A549 (cell line): ENCODE results near the gene NFIX. TPM values are rescaled to one million over a fixed set of nuclear protein-coding genes. Genes with fewer than 3 reads are reported as not detected.

Source experiments
- ATAC-seq, 2 experiments: fragments of 200-7000 bp in 1 of 2; fragments of >200 bp in 1 of 2; cut with Nextera tagmentation in 1 of 2; cut with Tn5 transposase in 1 of 2; 3 replicates each; pipeline versions ENCODE4 v1.8.0 to v1.9.1; 2018 to 2020; ENCODE audit warnings: mild to moderate bottlenecking in 1 of 2, moderate library complexity in 1 of 2
- CTCF ChIA-PET: fragments of 300-600 bp; sonication (Branson Sonifier 250); formaldehyde crosslinking; extraction: SDS; loops from one replicate; lab custom pipeline; 2021; ENCODE audit warnings: antibody characterized with exemption, inconsistent platforms; lab: Yijun Ruan, JAX
- POLR2A ChIA-PET: fragments of 350-600 bp; formaldehyde crosslinking; extraction: SDS; loops from one replicate; lab custom pipeline; 2021; ENCODE audit warnings: antibody characterized with exemption, inconsistent platforms; lab: Yijun Ruan, JAX
- DNase-seq, 2 experiments: peaks; one replicate each; pipeline versions ENCODE4 v3.0.0 to v3.0.0-alpha.2; 2011 to 2016; ENCODE audit warnings: low read depth in 1 of 2, low spot score in 1 of 2
- FAIRE-seq: peaks from 2 replicates; lab custom pipeline; 2011; peaks lifted over from hg19 to GRCh38; lab: Jason Lieb, UNC
- H3K27ac ChIP-seq, 2 experiments: fragments of >200 bp; sonication (Bioruptor Twin); formaldehyde crosslinking; 3 replicates each; pipeline ENCODE4 v1.5.1; 2016 to 2017
- H3K4me1 ChIP-seq: fragments of >200 bp; sonication (Bioruptor Twin); formaldehyde crosslinking; 3 replicates; pipeline ENCODE4 v1.6.1; 2016
- H3K4me2 ChIP-seq: fragments of >200 bp; sonication (Bioruptor Twin); formaldehyde crosslinking; 3 replicates; pipeline ENCODE4 v1.6.1; 2016
- H3K4me3 ChIP-seq: fragments of >200 bp; sonication (Bioruptor Twin); formaldehyde crosslinking; 3 replicates; pipeline ENCODE4 v1.5.1; 2016
- H3K9me3 ChIP-seq: fragments of >200 bp; sonication (Bioruptor Twin); formaldehyde crosslinking; 3 replicates; pipeline ENCODE4 v1.6.1; 2016
- CBX2 ChIP-seq: fragments of 200-600 bp; sonication (generic); IDR thresholded peaks from 2 replicates; pipeline ENCODE4 v1.6.1; 2016; ENCODE audit warnings: low read depth, mild to moderate bottlenecking, borderline replicate concordance
- CBX8 ChIP-seq: fragments of 200-600 bp; sonication (generic); IDR thresholded peaks from 2 replicates; pipeline ENCODE4 v1.6.1; 2016
- CEBPB ChIP-seq, 2 experiments: fragments of >200 bp in 1 of 2; sonication (Bioruptor Twin) in 1 of 2; formaldehyde crosslinking in 1 of 2; IDR thresholded peaks; 2 replicates each; pipeline ENCODE4 v1.6.1; 2012 to 2016
- CHD2 ChIP-seq: fragments of 150-350 bp; IDR thresholded peaks from 2 replicates; pipeline ENCODE4 v1.6.1; 2014; ENCODE audit warnings: low read length; ENCODE audit not compliant: partially characterized antibody
- CHD4 ChIP-seq: fragments of 200-600 bp; sonication (generic); IDR thresholded peaks from 2 replicates; pipeline ENCODE4 v1.6.1; 2016; ENCODE audit warnings: antibody characterized with exemption, mild to moderate bottlenecking, borderline replicate concordance
- ESRRA ChIP-seq: fragments of 150-350 bp; IDR thresholded peaks from 2 replicates; pipeline ENCODE4 v1.6.1; 2014; ENCODE audit warnings: mild to moderate bottlenecking, low read length, borderline replicate concordance
- HDAC2 ChIP-seq: fragments of 200-600 bp; sonication (generic); IDR thresholded peaks from 2 replicates; pipeline ENCODE4 v1.6.1; 2016
- HOXA7 ChIP-seq: fragments of 250-450 bp; sonication (Bioruptor Pico); IDR thresholded peaks from 2 replicates; pipeline ENCODE4 v1.5.0; 2020; ENCODE audit warnings: mild to moderate bottlenecking, moderate library complexity
- HOXB13 ChIP-seq: fragments of 250-450 bp; sonication (Bioruptor Pico); IDR thresholded peaks from 2 replicates; pipeline ENCODE4 v1.5.0; 2020; ENCODE audit warnings: low read depth, mild to moderate bottlenecking, moderate library complexity
- JUNB ChIP-seq: fragments of >200 bp; sonication (Bioruptor Twin); formaldehyde crosslinking; IDR thresholded peaks from 2 replicates; pipeline ENCODE4 v1.6.1; 2016
- MYC ChIP-seq: IDR thresholded peaks from 2 replicates; pipeline ENCODE4 v1.6.1; 2012; ENCODE audit warnings: mild to moderate bottlenecking, inconsistent platforms, low read length, improper control_type of control experiment, borderline replicate concordance
- RAD21 ChIP-seq, 2 experiments: fragments of >200 bp in 1 of 2; sonication (Bioruptor Twin) in 1 of 2; formaldehyde crosslinking in 1 of 2; IDR thresholded peaks in 1 of 2; conservative IDR thresholded peaks in 1 of 2; 2 replicates in 1 of 2; 3 replicates in 1 of 2; pipeline ENCODE4 v1.6.1; 2012 to 2018; ENCODE audit warnings: inconsistent platforms in 1 of 2
- SMC3 ChIP-seq: fragments of >200 bp; sonication (Bioruptor Twin); formaldehyde crosslinking; IDR thresholded peaks from 3 replicates; pipeline ENCODE4 v1.6.1; 2018; ENCODE audit warnings: inconsistent platforms
- TFCP2L1 ChIP-seq: fragments of 250-450 bp; sonication (Bioruptor Pico); IDR thresholded peaks from 2 replicates; pipeline ENCODE4 v1.5.0; 2021; ENCODE audit warnings: mild to moderate bottlenecking
- ZNF302 ChIP-seq: fragments of 250-450 bp; sonication (Bioruptor Pico); IDR thresholded peaks from 2 replicates; pipeline ENCODE4 v1.9.0; 2021; ENCODE audit warnings: inconsistent platforms, mild to moderate bottlenecking, moderate library complexity
- WGBS: methylation state at CpG from one replicate; pipeline ENCODE4 v1.1.6; 2017; ENCODE audit errors: missing lambda C conversion rate; 5-methylcytosine and 5-hydroxymethylcytosine counted together
- polyA plus RNA-seq, 4 experiments: library from polyadenylated mRNA; depleted of rRNA in 3 of 4; stranded (reverse); fragments of >200 nt; fragmentation: RNase III in 1 of 4; extraction: RNeasy Plus Mini Kit Qiagen cat#74134 plus additional on column Dnase treatment in 1 of 4; gene quantifications; 2 replicates in 3 of 4; 3 replicates in 1 of 4; pipeline ENCODE4 v1.2.3, GENCODE V29; 2011 to 2017
- TF ChIP-seq, protein P1 (sequence below): fragments of >200 bp; sonication (Bioruptor Twin); formaldehyde crosslinking; IDR thresholded peaks from 3 replicates; pipeline ENCODE4 v1.5.1; 2016
- TF ChIP-seq, protein P2 (sequence below): IDR thresholded peaks from 2 replicates; pipeline ENCODE4 v1.6.1; 2012
- TF ChIP-seq, protein P3 (sequence below): fragments of 450-650 bp; IDR thresholded peaks from 2 replicates; pipeline ENCODE4 v1.6.1; 2014; ENCODE audit warnings: antibody characterized with exemption
- TF ChIP-seq, protein P4 (sequence below): fragments of 250-450 bp; sonication (Bioruptor Pico); IDR thresholded peaks from 2 replicates; pipeline ENCODE4 v1.5.0; 2021; ENCODE audit warnings: mild to moderate bottlenecking, moderate library complexity, borderline replicate concordance

The NFIX gene
- polyA plus RNA-seq, 2 of the 4 experiments (the other 2 are of a cell fraction) = 0.52 to 3.0 TPM

DNA sequence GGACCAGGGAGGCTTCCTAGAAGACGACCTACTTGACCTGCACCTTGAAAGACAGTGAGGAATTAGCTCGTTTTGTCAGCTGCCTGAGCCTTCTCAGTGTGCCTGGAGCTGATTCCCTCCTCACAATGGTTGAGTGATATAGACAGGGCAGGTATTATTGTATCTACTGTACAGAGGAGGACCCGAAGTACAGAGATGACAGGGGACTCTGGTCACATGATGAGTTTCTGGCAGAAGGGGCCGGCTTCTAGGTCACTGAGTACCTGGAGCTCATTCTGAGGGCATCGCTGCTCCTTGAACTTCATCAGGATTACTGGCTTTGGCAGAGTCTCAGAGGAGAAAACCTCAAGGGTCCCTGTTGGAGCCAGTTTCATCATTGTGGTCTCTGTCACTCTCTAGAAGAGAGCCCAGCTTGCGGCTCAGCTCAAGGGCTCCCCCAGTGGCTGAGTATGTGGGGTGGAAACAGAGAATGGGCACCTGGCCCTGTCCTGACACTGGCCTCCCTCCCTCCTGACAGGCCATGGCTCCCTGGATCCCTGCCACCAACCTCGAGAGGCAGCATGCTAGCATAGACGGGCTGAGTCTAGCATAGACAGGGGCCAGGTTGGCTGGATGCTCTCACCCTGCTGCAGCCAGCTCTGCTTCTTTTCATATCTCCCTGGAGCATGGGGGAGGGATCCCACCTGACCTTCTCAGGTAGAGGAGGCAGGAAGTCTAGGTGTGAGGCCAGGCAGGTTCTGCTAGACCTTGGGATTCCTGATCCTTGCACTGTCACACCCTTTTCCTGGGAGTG, 38.7 kb downstream of the NFIX start:
- no peak overlapping the region for H3K4me3 ChIP-seq
- TF ChIP-seq, protein P1, sequence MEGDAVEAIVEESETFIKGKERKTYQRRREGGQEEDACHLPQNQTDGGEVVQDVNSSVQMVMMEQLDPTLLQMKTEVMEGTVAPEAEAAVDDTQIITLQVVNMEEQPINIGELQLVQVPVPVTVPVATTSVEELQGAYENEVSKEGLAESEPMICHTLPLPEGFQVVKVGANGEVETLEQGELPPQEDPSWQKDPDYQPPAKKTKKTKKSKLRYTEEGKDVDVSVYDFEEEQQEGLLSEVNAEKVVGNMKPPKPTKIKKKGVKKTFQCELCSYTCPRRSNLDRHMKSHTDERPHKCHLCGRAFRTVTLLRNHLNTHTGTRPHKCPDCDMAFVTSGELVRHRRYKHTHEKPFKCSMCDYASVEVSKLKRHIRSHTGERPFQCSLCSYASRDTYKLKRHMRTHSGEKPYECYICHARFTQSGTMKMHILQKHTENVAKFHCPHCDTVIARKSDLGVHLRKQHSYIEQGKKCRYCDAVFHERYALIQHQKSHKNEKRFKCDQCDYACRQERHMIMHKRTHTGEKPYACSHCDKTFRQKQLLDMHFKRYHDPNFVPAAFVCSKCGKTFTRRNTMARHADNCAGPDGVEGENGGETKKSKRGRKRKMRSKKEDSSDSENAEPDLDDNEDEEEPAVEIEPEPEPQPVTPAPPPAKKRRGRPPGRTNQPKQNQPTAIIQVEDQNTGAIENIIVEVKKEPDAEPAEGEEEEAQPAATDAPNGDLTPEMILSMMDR = peak; percentile 47
- TF ChIP-seq, protein P2, sequence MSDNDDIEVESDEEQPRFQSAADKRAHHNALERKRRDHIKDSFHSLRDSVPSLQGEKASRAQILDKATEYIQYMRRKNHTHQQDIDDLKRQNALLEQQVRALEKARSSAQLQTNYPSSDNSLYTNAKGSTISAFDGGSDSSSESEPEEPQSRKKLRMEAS = no peak
- peak; percentile 32 to 52 for TF ChIP-seq RAD21 (conservative IDR thresholded peaks at IDR 0.05 in 1 of 2, IDR thresholded peaks at IDR 0.05 in 1 of 2)
- 0 out of 3 replicates have a peak, but pooled peaks have one; percentile 18 for TF ChIP-seq SMC3
- TF ChIP-seq, protein P3, sequence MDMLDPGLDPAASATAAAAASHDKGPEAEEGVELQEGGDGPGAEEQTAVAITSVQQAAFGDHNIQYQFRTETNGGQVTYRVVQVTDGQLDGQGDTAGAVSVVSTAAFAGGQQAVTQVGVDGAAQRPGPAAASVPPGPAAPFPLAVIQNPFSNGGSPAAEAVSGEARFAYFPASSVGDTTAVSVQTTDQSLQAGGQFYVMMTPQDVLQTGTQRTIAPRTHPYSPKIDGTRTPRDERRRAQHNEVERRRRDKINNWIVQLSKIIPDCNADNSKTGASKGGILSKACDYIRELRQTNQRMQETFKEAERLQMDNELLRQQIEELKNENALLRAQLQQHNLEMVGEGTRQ = 0 out of 2 replicates have a peak, but pooled peaks have one; percentile 6
- DNase-seq (peak; percentile 42 to 68), ATAC-seq (peak; percentile 84 to 94; a peak in 5 of 6 replicates), FAIRE-seq (no peak)
- 90% methylated on average over 6 of the region's 8 CpGs for WGBS
- H3K9me3 ChIP-seq = no peaks in the 10 kb centered on the region
- H3K27ac ChIP-seq = no peak overlapping the region
- CTCF ChIA-PET = interaction anchor here (0.7 to 9.3 kb wide), 25 partner anchors 10 to 71 kb away, joined by 3 to 89 read pairs (median 4); partner anchors contain the start of gene NFIX
- POLR2A ChIA-PET = no interaction called here
- no peak overlapping the region for H3K4me2 ChIP-seq
- peaks cover 17% of the 10 kb centered on the region for H3K4me1 ChIP-seq

DNA sequence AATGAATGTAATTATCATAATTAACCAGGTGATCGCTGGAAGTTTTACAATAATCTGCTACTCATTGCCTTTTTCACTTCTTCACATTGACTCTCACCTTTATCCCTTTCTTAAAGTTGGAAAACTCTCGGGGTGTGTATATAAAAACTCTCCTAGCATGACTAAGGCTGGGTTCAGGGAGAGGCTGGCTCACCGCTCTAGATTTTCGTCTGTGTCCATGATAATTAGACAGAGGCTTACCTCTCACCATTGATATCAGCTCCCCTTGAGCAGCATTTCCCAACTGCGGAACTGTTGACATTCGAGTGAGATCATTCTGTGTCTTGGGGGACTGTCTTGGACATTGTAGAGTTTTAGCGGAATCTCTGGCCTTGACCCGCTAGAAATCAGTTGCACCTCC, 39.4 kb downstream of the NFIX start:
- Histone ChIP-seq H3K4me1 (peaks cover 17% of the 10 kb centered on the region), H3K27ac (no peak overlapping the region), H3K4me2 (no peak overlapping the region), H3K4me3 (no peak overlapping the region)
- WGBS = 70% methylated on average over 6 of the region's 8 CpGs
- DNase-seq (no peak), ATAC-seq (no peak)
- CTCF ChIA-PET = interaction anchor here (1.0 to 9.3 kb wide), 9 partner anchors 10 to 59 kb away, joined by 3 to 89 read pairs (median 13); no protein-coding TSS in a partner anchor
- POLR2A ChIA-PET = no interaction called here
- TF ChIP-seq HOXB13 (CRISPR knock-in tag) (no peak), CHD4 (no peak), JUNB (no peak), CBX2 (no peak), ZNF302 (CRISPR knock-in tag) (no peak), ESRRA (no peak), MYC (no peak), CBX8 (no peak), CEBPB (IDR thresholded peaks at IDR 0.05) (no peak), HDAC2 (no peak), TFCP2L1 (no peak), SMC3 (no peak), CHD2 (no peak), HOXA7 (CRISPR knock-in tag) (no peak)
- TF ChIP-seq, protein P4, sequence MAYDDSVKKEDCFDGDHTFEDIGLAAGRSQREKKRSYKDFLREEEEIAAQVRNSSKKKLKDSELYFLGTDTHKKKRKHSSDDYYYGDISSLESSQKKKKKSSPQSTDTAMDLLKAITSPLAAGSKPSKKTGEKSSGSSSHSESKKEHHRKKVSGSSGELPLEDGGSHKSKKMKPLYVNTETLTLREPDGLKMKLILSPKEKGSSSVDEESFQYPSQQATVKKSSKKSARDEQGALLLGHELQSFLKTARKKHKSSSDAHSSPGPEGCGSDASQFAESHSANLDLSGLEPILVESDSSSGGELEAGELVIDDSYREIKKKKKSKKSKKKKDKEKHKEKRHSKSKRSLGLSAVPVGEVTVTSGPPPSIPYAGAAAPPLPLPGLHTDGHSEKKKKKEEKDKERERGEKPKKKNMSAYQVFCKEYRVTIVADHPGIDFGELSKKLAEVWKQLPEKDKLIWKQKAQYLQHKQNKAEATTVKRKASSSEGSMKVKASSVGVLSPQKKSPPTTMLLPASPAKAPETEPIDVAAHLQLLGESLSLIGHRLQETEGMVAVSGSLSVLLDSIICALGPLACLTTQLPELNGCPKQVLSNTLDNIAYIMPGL = no peak
- TF ChIP-seq, protein P3 = no peak
- TF ChIP-seq, all 56 proteins: peak for 0
- no peak for FAIRE-seq
- H3K9me3 ChIP-seq = no peaks in the 10 kb centered on the region
